ENCODE results near the gene THSD7B.

DNA sequence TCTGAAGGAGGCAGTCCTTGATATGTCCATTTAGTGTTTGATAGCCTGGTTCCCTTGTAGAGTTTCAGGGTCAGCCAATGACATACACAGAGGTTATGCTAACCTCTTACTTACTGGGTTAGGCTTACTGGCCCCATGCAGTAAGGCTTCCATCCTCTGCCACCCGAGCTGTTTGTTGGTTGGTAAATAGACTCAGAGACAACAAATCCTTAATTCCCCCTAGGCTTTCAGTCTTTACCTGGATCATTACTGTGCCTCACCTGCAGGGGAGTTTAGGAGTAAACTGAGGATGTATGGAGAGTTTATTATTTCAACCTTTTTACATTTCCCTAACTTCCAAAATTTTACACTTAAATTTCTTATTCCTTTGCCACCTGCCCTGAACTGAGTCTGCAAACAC is 746.2 kb downstream of the THSD7B start:
- TF ChIP-seq POLR2A (IDR thresholded peaks at IDR 0.05; ENCODE audit: low read length) = no peak
- no peak for TF ChIP-seq GATA1 (IDR thresholded peaks at IDR 0.05; ENCODE audit: low read depth, low read length)

Measured in erythroblast (primary cell).